ENCODE data around the gene SCN7A.

- TF ChIP-seq CTCF (IDR thresholded peaks at IDR 0.05; ENCODE audit: insufficient read depth, low read depth, low read length) (no peak), EZH2 (IDR thresholded peaks at IDR 0.05; ENCODE audit: insufficient read depth, low read length) (no peak)
Measured at GRCh38 chr2:166373105-166373504, 120.9 kb downstream of the SCN7A start.
